Hematopoietic multipotent progenitor cell treated with erythropoietin and hydrocortisone succinate and interleukin-3 and kit ligand, for 4 days (in vitro differentiated cells): Measurements from ENCODE around the gene FBXL12.
"Not testable (repeated sequence)": the region's sequence is repeated elsewhere in the genome, so short reads cannot be mapped to it uniquely, and the experiment has no call there.

Experiments used
- DNase-seq: peaks from one replicate; pipeline ENCODE4 v3.0.0-alpha.2; 2015

Gene FBXL12, protein sequence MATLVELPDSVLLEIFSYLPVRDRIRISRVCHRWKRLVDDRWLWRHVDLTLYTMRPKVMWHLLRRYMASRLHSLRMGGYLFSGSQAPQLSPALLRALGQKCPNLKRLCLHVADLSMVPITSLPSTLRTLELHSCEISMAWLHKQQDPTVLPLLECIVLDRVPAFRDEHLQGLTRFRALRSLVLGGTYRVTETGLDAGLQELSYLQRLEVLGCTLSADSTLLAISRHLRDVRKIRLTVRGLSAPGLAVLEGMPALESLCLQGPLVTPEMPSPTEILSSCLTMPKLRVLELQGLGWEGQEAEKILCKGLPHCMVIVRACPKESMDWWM

DNA sequence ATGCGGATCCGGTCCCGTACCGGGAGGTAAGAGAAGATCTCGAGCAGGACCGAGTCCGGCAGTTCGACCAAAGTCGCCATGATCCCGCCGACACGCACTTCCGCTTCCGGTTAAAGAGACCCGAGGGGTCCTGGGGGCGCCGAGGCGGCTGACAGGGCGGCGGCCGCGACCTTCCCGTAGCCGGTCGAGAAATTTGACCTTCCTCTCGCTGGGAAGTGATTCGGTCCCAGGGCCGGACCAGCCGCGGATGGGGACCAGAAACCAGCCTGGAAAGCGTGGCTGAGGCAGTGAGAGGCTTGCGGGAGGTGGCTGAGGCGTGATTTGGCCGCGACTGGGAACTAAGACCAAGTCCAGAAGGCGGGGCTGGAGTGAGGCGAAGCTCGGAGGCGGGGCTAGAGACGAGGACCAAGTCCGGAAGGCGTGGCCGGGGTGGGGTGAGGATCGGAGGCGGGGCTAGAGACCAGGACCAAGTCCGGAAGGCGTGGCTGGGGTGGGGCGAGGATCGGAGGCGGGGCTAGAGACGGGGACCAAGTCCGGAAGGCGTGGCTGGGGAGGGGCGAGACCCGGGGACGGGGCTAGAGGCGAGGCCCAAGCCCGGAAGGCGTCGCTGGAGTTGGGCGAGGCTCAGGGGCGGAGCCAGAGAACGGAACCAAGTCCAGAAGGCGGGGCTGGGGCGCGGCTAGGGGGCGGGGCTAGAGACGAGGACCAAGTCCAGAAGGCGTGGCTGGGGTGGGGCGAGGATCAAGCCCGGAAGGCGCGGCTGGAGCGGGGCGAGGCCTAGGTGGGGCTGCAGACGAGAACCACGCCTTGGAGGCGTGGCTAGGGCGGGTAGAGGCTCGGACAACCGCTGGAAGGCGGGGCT, at the start of gene FBXL12:
Gene FBXL12, minus strand, starts transcription at position 346 of the 862 bp plus-strand sequence. Its CDS starts 266 bp downstream, at position 80.
- peak; percentile 100 for DNase-seq

DNA sequence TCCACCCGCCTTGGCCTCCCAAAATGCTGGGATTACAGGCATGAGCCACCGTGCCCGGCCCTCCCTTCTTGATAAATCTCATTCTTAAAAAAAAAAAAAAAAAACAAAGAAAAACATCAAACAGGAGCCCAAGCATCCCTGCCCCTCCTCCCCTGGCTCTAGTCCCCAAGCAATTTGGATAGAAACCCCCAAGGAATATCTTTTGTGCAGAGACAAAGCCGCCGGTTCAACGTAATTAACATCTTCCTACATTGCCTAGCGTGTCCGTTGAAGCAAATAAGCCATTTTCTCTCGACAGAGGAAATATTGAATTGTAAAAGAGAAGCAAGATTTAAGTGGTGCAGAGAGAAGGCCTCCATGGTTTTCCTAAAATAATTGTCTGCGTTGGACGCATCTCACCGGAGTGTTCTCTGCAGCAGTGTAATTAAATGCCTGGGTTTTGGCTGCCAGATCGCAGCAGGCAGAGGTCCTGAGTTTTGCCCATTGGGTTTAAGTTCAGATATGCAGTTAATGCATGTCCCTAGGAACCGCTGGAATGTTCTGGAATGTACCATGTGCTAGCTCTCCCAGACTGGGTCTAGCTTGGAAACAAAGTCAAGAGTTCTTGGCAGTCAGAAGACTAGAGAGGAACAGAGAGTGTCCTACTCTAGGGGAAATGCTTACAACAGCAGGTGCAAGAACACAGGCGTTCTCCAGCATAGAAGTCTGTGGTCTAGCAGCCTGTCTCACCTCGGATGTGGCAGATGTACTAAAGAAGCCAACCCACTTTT, 47.0 kb upstream of the FBXL12 start:
- DNase-seq: no peak

DNA sequence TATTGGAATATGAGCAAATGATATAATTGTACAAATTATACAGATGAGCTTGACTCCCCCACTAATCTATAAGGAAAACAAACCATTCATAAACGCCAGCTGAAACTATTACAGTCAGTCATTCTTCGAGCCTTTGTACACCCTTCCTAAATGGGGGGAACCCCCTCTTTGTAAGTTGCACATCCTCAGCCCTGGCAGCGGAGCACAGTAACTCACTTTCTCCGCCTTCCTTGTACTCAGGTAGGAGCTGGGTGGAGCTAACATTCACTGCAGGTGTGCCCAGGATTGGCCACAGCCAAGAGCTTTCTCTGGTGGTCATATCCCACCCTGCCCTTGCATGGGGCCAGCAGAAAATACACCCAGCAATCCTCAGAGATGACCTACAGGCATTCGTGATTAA, 44.9 kb upstream of the FBXL12 start:
- DNase-seq: no peak

DNA sequence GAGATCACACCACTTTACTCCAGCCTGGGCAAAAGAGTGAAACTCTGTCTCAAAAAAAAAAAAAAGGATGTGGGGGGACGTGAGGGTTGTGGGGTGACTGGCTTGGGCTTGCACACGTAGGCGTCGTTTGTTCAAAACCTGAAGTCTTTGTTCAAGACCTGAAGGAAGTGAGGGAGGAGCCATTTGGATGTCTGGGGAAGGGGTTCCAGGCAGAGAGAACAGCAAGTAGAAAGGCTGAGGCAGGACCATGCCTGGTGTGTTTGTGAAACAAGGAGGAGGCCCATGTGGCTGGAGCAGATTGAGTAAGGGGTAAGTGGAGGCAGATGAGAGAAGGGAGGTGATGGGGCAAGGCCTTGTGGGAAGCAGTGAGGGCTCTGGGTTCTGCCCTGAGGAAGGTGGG, 44.1 kb upstream of the FBXL12 start:
- no peak for DNase-seq

DNA sequence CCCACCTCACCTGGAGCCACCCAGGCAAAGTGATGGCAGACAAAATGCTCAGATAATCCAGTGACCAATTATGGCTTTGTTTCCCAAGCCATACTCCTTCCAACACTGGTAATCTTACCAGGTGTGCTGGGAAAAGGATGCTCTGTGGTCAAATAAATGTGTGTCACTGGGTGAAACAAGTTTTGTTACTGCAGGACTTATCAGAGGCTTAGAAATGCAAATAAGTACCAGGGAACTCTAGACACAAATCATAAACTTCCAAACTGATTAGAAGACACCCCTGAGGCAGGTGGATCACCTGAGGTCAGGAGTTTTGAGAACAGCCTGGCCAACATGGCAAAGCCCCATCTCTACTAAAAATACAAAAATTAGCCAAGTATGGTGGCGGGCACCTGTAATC, 42.6 kb upstream of the FBXL12 start:
- no peak for DNase-seq

DNA sequence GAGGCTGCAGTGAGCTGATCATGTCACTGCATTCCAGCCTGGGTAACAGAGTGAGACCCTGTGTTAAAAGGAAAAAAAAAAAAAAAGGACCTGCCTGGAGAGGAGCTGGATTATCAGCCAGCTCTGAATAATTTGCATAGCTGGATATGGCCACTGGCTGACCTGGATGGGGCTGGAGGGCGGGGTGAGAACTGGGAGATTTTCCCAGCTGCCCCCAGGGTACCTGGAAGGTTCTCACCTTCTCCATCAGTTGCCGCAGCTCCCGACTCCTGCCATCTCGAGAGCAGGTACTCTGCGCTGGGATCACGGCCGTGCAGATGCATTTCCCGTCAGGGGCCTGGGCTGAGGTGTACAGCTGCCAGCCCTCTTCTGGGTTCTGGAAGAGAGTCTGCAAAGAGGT, 41.5 kb upstream of the FBXL12 start:
- DNase-seq: no peak

DNA sequence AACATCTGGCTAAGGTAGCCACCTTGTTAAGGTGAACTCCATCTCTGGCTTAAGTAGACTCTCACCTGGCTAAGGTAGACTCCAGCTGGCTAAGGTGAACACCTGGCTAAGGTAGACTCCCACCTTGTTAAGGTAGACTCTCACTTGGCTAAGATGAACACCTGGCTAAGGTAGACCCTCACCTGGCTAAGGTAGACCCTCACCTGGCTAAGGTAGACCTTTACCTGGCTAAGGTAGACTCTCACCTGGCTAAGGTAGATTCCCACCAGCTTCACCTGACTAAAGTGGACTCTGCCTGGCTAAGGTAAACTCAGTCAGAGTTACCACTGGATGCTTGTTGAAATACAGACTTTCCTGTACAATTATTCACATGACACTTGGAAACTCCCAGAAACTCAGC, 39.9 kb upstream of the FBXL12 start:
- no peak for DNase-seq

DNA sequence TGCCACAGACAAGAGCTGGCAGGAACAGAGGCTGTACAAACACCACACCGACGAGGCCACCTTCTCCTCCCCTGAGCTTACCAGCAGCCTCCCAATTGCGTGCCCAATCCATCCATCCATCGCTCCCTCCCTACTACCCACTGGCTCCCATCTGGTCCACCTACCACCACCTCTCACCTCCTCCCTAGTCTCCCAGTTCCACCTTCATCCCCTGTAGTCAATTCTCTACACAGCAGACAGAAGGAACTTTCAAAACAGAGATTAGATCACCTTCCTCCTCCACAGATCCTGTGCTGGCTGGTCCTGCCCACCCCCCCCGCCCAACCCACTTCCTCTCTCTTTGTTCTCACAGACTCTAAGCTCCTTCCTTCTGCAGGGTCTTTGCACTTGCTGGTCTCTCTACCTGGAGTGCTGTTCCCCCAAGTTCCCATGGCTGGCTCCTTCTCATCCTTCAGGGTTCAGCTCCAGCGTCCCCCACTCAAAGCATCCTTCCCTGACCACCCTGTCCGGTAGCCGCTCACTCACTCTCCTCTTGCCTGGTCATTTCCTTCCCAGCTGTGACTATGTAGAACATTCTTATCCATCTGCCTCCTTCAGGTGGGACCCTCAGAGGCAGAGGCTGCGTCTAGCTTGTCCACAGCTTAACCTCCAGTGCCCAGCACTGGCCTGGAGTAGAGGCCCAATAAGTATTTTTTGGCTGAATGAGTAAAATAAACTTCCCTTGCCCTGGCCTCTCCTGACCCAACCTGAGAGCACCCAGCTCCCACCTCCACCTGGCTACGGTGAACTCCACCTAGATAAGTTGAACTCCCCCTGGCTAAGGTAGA, 39.3 kb upstream of the FBXL12 start:
- DNase-seq: peak; percentile 70

DNA sequence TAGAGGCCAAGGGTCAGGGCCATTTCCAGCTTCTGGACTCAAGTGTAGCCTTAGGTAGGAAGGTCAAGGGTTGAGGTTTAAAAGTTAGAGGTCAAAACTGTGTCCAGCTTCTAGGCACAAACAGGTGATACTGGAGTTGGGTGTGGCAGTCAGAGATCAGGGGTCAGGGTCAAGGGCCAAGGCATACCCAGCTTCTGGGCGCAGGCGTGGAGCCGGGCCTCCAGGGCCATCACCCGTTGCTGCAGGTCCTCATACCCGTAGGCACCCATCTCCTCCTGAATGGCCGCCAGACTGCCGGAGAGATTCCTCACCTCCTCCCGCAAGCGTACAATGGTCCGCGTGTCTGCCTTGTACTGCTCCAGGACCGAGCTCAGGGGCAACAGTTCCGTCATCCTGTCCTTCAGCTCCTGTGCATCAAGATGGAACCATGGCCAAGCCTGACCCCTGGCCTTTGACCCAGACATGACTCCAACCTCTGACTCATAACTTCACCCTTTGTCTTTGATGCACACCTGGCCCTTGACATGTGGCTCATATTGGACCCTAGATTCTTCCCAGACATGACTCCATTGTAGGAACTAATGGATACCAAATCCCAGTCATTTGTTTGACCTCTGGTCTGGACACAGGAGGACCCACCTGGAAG, 38.3 kb upstream of the FBXL12 start:
- no peak for DNase-seq

DNA sequence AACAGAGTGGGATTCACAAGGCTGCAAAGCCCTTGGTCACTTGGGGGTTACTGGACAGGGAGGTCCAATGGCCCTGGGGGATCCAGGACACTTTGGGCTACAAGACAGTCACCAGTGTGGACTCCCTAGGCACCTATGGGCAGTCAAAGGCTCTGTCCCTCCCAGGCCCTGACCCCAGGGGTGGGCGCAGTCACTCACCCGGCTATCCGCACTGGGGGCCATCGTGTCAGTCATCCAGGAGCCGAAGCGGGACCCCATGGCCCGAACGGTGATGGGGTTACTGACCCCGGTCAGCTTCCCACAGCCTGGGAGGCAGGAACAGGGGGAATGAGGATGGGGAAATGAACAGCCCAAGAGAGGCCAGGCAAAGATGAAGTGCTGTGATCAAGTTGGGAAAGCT, 37.7 kb upstream of the FBXL12 start:
- no peak for DNase-seq

DNA sequence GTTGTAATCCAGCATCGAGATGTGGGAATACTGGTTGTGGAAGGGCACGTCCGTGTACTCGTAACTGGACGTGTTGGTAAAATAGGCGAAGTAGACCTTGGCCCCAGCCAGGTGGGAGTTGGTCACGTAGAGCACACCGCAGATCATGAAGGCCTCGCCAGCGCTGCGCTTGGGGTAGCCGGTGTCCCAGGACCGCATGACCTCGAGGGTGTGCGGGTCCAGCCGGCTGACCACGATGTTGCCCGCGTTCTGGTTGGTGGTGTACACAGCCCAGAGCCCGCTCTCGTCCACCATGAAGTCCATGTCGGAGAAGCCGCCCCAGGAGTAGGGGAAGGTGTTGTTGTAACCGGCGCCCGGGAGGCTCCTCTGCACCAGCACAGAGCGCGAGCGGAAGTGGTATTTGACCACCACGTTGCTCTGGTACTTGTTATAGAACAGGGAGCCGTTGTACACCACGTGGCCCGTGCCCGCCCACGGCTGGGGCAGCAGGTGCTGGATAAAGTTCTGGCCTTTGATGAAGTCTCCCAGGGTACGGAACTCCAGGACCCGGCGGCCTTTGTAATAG, 35.5 kb upstream of the FBXL12 start:
- DNase-seq: no peak

DNA sequence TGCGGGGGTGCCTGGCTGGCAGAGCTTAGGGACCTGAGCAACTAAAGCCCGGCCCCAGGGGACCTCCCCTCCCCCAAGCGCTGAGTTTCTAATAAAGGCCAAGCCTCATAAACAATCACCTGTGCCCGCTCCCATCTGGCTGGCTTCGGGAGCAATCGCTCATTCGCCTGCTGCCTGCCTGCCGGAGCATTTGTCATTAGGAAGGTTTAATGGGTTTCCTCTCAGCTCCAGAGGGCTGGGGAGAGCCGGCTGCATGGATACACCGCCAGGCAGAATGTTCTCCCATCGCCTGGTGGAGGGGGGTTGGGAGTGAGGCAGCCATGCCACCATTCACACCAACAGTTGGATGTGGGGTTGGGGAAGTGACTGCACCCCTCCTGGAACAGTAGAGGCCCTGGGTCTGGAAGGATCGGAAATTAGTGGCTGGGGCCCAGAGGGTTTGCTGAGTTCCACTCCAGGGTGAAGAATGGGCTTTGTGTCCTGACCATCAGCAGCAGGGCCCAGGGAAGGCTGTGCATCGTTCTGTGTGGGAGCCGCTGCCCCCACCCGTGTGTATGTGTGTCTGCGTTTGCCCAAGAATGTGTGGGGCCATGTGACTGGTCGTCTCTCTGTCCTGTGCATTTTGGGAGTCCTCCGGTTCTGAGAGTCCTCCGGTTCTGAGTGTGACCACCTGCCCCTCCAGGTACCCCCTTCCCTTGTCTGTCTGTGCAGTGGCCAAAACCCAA, 31.5 kb upstream of the FBXL12 start:
- no peak for DNase-seq

DNA sequence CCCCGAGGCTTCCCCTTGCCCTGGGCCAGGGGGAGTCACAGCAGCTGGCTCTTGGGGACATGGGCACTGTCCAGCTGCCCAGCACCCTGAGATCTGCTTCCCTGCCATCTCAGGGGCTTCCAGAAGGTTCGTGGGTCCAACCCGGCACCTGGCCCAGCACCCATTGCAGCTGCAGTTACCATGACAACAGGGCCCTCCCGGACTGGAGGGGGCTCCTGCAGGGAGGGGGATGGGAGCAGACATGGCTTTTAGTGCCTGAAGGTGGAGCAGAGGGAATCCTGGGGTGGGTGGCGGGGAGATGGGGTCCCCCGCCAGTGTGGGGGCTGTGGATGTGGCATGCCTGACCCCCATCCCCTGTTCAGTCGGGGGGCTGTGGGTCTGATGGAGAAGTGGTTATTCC, 30.9 kb upstream of the FBXL12 start:
- DNase-seq: no peak

DNA sequence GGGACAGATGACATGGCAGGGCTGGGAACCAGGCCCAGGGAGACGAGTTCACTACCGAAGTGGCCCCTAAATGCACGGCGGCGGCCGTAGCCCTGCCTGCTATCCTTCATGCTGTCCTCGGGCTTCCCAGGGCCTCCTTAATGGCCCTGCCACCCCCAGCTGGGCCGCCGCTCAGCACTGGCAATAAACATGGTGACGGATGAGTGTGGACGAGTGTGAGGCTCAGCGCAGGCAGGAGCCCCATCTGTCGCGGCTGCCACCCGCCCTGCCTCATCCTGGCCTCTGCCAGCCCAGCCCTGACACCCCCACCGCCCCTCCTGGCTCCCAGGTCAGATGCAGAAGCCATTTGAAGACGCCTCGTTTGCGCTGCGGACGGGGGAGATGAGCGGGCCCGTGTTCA, 29.9 kb upstream of the FBXL12 start:
- no peak for DNase-seq

DNA sequence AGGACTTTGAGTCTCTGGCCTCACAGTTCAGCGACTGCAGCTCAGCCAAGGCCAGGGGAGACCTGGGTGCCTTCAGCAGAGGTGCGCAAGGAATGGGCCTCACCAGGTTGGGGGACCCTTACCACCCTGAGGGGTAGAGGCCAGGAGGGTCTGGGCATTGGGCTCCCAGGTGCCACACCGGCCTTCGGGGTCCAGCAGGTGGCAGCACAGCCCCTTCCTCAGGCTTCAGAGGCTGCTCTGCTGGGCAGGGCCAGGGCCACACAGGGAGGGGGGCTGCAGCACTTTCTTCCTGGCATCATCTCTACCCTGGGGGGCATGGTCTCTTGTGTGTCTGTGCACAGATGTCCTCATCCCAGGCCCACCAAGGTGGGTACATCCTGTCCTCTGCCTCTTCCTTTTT, 29.2 kb upstream of the FBXL12 start:
- DNase-seq: peak; percentile 28

DNA sequence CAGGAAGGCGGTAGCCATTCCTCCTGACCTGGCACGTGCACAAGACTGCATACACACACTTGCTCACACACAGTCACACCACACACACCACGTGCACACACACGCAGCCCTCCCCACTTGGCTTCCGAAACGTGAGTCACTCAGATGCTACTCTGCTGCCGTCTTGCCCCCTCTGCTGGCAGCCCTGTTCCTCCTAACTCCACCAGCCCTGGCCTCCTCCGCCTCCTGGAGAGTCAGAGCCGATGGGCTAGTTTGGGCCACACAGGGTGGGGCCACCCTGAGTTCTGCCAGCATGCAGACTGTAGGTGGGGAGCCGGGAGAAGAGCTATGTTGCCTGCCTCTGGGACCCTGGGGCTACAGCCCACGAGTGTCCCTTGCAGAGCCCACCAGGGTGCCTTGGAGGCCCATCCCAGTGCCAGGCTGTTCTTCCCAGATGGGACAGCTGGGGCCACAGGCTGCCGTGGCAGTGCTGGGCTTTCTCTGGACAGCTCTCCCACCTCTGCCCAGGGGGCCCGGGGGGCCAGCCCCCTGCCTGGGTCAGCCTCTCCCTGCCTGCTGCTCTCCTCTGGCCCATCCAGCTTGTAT, 28.3 kb upstream of the FBXL12 start:
- peak; percentile 71 for DNase-seq

DNA sequence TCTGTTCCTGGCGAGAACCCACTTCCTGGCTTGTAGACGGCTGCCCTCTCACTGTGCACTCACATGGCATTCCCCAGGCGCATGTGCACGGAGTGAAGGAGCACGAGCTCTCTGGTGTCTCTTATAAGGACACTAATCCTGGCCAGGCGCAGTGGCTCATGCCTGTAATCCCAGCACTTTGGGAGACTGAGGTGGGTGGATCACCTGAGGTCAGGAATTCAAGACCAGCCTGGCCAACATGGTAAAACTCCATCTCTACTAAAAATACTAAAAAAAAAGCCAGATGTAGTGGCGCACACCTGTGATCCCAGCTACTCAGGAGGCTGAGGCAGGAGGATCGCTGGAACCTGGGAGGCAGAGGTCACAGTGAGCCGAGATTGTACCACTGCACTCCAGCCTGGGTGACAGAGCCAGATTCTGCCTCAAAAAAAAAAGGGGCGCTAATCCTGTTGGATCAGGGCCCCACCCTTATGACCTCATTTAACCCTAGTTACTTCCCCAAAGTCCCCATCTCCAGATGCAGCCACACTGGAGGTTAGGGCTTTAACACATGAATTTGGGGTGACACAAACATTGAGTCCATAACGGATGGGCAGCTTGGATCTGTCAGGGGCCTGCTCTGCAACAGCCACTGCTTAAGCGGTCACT, 24.9 kb upstream of the FBXL12 start:
- not testable (repeated sequence) for DNase-seq

DNA sequence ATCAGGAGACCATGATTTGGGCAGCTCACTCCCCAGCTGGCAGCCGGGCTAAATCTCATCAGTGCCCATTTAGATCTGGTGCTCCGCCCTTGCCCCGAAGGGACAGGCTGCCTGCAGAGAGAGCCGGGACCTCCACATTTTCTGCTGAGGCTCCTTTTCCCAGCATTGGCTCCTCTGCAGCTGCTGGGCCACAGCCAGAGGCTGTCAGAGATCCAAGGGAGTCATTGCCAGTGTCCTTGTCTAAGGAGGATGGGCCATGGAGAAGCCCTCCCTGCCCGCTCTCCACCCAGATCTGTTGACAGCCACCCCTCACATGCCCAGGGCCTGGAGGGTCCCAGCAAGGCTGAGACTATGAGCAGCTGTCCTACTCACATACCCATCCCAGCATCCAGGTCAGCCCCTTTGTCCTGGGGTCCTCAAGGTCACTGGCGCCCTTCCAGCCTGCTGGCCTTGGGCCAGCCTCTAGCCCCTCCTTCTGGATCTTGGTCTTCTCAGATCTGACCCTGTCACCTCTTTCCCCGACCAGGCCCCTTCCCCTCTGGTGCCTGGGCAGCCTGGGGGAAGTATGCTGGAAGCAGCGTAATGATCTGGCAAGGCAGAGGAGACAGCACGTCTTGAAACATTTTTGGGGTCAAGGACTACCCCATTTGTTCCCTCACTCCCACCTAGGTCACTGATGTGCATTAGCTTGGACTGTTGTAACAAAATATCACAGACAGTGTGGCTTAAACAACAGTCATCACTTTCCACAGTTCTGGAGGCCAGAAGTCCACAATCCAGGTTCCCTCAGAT, 24.2 kb upstream of the FBXL12 start:
- no peak for DNase-seq

DNA sequence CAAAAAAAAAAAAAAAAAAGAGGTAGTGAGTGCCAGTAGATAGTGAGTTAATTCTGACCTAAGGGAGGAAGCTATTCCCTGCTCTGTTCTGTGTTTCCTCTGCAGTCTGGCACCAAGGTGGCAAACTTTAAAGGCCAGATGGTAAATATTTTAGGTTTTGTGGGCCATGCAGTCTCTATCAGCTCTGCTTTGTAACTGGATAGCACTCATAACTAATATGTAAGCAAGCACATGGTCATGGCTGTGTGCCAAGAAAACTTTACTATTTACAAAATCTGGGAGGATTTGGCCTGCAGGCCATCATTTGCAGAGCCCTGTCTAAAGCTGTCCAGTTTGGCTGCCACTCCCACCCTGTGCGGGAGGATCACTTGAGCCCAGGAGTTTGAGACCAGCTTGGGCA, 20.5 kb upstream of the FBXL12 start:
- no peak for DNase-seq
